ENCODE results near the gene BRINP3.
"Not testable (repeated sequence)": the region's sequence is repeated elsewhere in the genome, so short reads cannot be mapped to it uniquely, and the experiment has no call there.

BRINP3 gene

GRCh38 chr1:190477762-190478148 lies at the start of gene BRINP3:
Gene BRINP3, minus strand, starts transcription at chr1:190477864.
- no peak for DNase-seq (ENCODE audit: low spot score)

GRCh38 chr1:190511554-190511953 lies 33.9 kb upstream of the BRINP3 start:
- DNase-seq (ENCODE audit: low spot score) = no peak

DNA sequence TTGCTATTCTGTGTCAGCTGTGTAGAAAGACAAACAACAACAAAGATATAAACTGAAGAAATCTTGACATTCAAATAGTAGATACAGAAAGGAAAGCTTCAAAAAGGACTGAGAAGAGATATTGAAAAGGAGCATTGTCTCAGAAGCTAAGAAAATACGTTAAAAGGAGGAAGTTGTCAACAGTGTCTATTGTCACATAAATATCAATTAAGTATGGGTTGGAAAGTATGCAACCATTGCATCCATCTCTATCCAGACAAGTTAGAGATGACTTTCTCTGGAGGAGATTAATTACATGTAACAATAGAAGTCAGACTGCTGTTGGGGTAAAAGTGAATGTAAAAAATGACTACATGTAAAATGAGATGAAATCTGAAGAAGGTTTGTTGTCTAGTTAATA lies 29.7 kb upstream of the BRINP3 start:
- no peak for DNase-seq (ENCODE audit: low spot score)

GRCh38 chr1:190504539-190504938 lies 26.9 kb upstream of the BRINP3 start:
- not testable (repeated sequence) for DNase-seq (ENCODE audit: low spot score)

- no peak for DNase-seq (ENCODE audit: low spot score)
These were observed 19.9 kb upstream of the BRINP3 start for GRCh38 chr1:190497565-190497964.

GRCh38 chr1:190494451-190494850 lies 16.8 kb upstream of the BRINP3 start:
- no peak for DNase-seq (ENCODE audit: low spot score)

- no peak for DNase-seq (ENCODE audit: low spot score)
These were observed 13.7 kb upstream of the BRINP3 start for GRCh38 chr1:190491404-190491803.

DNA sequence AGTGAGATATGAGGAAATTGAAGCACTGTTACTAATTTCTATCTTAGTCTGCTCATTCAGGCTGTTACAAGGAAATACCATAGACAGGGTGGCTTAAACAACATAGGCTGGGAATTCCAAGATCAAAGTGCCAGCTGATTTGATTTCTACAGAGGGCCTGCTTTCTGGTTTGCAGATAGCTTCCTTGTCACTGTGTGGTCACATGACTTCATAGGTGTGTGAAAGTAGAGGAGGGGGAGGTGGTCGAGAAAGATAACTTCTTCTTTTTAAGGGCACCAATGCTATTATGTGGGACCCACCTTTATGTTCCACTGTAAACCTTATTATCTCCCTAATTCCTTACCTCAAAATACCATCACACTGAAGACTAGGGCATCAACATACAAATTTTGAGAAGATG lies 6.4 kb upstream of the BRINP3 start:
- no peak for DNase-seq (ENCODE audit: low spot score)

- DNase-seq (ENCODE audit: low spot score) = no peak
These were observed 2.6 kb upstream of the BRINP3 start for GRCh38 chr1:190480231-190480630.

DNA sequence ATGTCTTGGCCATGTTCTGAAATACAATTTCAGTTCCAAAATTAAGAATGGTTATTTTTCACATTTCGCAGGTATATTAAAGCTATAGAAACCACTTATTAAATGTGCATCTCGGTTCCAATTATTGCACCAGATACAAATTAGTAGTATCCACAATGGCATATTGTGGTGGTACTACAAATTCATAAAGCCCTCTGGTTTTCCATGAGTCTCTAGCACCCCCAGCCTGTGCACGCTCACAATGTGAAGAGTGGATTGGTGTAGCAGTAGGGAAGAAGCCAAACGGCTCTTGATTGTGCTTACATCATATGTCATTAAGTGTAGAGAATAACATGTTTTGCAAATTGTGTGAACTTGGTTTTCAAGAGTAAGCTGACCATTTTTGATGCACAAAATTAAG lies 1.9 kb upstream of the BRINP3 start:
- DNase-seq (ENCODE audit: low spot score) = no peak

DNA sequence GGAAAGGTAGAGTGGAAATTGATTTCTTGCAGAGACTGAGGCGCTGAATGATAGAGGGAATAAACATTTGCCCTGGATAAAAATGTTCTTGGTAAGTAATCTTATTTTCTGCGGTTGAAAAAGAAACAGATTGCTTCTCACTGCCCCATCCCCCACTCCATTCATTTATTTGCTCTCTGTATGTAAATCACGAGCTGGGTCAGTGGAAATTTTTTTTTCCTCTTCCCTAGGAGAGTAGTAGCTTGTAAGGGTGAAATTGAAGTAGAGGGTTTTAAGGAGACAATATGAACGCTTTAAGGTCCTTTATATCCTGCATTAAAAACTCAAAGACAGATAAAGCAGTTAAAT lies 1.4 kb upstream of the BRINP3 start:
- DNase-seq (ENCODE audit: low spot score) = no peak

- DNase-seq (ENCODE audit: low spot score) = no peak
These were observed 735 bp upstream of the BRINP3 start for GRCh38 chr1:190478149-190479049.

DNA sequence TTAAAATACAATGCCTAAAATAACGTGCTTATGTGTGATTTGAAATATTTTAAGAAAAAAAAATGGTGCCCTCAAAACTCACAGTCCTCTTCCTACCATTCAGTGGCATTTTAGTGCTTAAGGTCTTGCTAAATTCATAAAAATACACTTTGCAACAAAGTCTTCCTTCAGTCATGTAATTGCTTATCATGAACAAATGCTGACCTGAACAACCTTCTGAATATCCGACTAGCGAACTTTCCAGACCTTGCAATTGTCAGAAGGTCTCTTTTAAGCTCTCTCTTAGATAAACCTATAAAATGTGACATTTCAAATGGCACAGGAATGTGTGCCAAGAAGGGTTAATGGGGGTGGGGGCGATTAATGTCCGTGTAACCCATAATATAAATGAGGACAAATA lies 858 bp downstream of the BRINP3 start:
- DNase-seq (ENCODE audit: low spot score) = no peak

GRCh38 chr1:190476321-190476720 lies 1.3 kb downstream of the BRINP3 start:
- DNase-seq (ENCODE audit: low spot score) = no peak

- DNase-seq (ENCODE audit: low spot score) = no peak
These were observed 2.1 kb downstream of the BRINP3 start for GRCh38 chr1:190475421-190476141.

GRCh38 chr1:190474650-190475211 lies 2.9 kb downstream of the BRINP3 start:
- no peak for DNase-seq (ENCODE audit: low spot score)

GRCh38 chr1:190474010-190474409 lies 3.7 kb downstream of the BRINP3 start:
- no peak for DNase-seq (ENCODE audit: low spot score)

DNA sequence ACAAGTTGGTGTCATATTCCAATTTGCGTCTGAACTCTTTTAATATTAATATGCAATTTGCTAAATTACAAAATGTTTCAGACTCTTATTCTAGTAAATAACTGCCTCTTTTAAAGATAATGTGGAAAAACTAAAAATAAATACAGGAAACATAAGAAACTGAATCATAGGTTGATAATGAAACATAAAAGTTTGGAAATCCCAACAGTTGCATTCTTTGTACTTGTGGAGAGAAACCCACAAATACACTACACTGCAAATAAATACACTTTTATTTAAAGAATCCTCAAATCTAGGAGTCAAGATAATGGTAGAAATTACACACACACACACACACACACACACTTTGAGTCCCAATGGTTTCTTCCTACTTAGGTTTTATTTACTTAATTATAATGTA lies 5.2 kb downstream of the BRINP3 start:
- DNase-seq (ENCODE audit: low spot score) = no peak

- no peak for DNase-seq (ENCODE audit: low spot score)
These were observed 5.6 kb downstream of the BRINP3 start for GRCh38 chr1:190472042-190472441.

- no peak for DNase-seq (ENCODE audit: low spot score)
These were observed 13.0 kb downstream of the BRINP3 start for GRCh38 chr1:190464690-190465089.

- DNase-seq (ENCODE audit: low spot score) = no peak
These were observed 21.5 kb downstream of the BRINP3 start for GRCh38 chr1:190456129-190456528.

DNA sequence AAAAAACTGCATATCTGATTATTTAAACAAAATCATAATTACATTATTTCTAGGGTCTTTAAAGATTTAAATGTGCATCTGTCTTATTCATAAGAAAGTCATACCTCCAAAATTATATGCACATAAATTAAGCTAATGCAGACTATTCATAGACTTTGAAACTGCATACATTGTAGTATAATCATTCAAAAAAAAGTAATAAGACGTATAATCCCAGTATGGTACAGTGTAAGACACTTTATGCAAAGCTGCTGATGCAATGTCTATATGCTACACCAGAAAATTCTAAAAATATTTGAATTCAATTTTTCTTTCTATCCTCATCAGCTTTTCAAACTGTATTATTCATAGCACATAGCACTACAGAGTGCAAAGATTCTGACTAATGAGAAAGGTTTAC lies 22.0 kb downstream of the BRINP3 start:
- DNase-seq (ENCODE audit: low spot score) = no peak

DNA sequence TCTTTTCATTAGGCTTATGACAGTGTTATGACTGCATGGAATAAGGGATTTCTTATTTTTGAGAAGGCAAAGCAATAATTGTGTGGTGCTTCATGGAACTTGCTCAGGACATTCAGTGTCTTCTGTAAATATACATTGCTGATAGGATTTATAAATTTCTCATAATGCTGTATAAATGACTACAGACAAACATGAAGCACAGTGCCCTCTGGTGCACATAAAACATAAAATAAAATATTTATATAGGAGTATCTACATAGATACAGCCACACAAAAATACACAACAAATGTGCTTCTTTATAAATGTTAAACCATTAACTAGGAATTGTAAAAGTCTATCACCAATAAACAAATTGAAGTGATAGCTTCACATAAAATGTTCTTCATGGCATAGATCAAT lies 24.1 kb downstream of the BRINP3 start:
- peak; percentile 9 for DNase-seq (ENCODE audit: low spot score)

Data from RKO (cell line).